HL-60 (cell line): Measurements from ENCODE around the gene ITGAD.

Experiments used
- CTCF ChIP-seq: IDR thresholded peaks from one replicate; pipeline ENCODE4 v1.5.1; 2011; ENCODE audit warnings: low read length, control low read depth, inconsistent platforms; ENCODE audit not compliant: insufficient read depth
- POLR2AphosphoS5 ChIP-seq: IDR thresholded peaks from 2 replicates; pipeline ENCODE4 v1.6.1; 2012; ENCODE audit warnings: low read depth

- TF ChIP-seq CTCF (no peak), POLR2AphosphoS5 (no peak)
Observed at GRCh38 chr16:31467858-31468257, 74.7 kb downstream of the ITGAD start.
